ENCODE data around the gene CAMK1. TPM values are rescaled to one million over a fixed set of nuclear protein-coding genes. Genes with fewer than 3 reads are reported as not detected.

Gene CAMK1
- total RNA-seq, 1 donor from 2014 or later = 82.9 TPM

GRCh38 chr3:9800529-9800928, 30.8 kb upstream of the CAMK1 start:
- H3K4me3 ChIP-seq = no peak overlapping the region
- no peak for TF ChIP-seq CTCF (IDR thresholded peaks at IDR 0.05)
- peaks cover 81 to 82% of the 10 kb centered on the region in 2 donors for H3K36me3 ChIP-seq
- intact Hi-C loops (cut with DNase I) = no loop called here
- no peaks in the 10 kb centered on the region for H3K27me3 ChIP-seq
- H3K4me1 ChIP-seq = no peaks in the 10 kb centered on the region
- H3K27ac ChIP-seq = no peak overlapping the region
- no peaks in the 10 kb centered on the region for H3K9me3 ChIP-seq
- no peak for DNase-seq (ENCODE audit: low spot score in 2 of 2)

GRCh38 chr3:9797196-9797945, 27.6 kb upstream of the CAMK1 start:
- intact Hi-C loops (cut with DNase I) = no loop called here
- Histone ChIP-seq H3K27ac (no peak overlapping the region), H3K27me3 (no peaks in the 10 kb centered on the region), H3K36me3 (peaks cover 50 to 52% of the 10 kb centered on the region in 2 donors), H3K4me1 (peaks cover 6 to 10% of the 10 kb centered on the region in 2 donors), H3K4me3 (no peak overlapping the region), H3K9me3 (no peaks in the 10 kb centered on the region)
- no peak for TF ChIP-seq CTCF (IDR thresholded peaks at IDR 0.05)
- no peak for DNase-seq (ENCODE audit: low spot score in 2 of 2)

DNA sequence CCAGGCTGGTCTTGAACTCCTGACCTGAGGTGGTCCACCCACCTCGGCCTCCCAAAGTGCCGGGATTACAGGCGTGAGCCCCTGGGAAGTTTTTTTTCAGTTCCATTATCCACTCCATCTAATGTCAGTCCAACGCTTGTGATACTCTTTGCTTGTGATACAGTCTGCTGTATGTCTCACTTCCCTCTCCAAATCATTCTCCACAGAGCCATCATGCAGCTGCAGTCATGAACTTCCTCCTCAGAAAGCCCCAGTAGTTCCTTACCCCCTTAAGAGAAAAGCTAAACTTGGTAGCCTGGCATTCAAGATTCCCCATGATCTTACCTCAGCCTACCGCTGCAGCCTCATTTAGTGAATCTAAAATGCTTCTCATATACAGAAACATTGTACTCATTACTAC, 25.5 kb upstream of the CAMK1 start:
- intact Hi-C loops (cut with DNase I) = no loop called here
- Histone ChIP-seq H3K27ac (no peak overlapping the region), H3K9me3 (no peaks in the 10 kb centered on the region), H3K4me1 (peaks cover 6 to 22% of the 10 kb centered on the region in 2 donors), H3K27me3 (no peaks in the 10 kb centered on the region), H3K4me3 (no peak overlapping the region), H3K36me3 (peaks cover 30 to 34% of the 10 kb centered on the region in 2 donors)
- TF ChIP-seq CTCF (IDR thresholded peaks at IDR 0.05) = no peak
- DNase-seq (ENCODE audit: low spot score in 2 of 2) = no peak

- H3K4me1 ChIP-seq = peaks cover 6 to 22% of the 10 kb centered on the region in 2 donors
- H3K36me3 ChIP-seq = peaks cover 27 to 31% of the 10 kb centered on the region in 2 donors
- no peak overlapping the region for H3K27ac ChIP-seq
Observed at GRCh38 chr3:9794400-9794799, 24.7 kb upstream of the CAMK1 start.

GRCh38 chr3:9793161-9793781, 23.5 kb upstream of the CAMK1 start:
- Histone ChIP-seq H3K4me1 (peaks cover 6 to 22% of the 10 kb centered on the region in 2 donors), H3K4me3 (peak overlapping the region; percentile 75 to 84), H3K27me3 (no peaks in the 10 kb centered on the region), H3K27ac (peak overlapping the region; percentile 95 to 98), H3K36me3 (peaks cover 23 to 26% of the 10 kb centered on the region in 2 donors), H3K9me3 (no peaks in the 10 kb centered on the region)
- TF ChIP-seq CTCF (IDR thresholded peaks at IDR 0.05) = peak in 1 of 3 experiments; percentile 9
- intact Hi-C loops (cut with DNase I) = loop anchor here (1.0 to 5.0 kb wide), 6 partner anchors 44 to 216 kb away; partner anchors contain the start of genes CRELD1, IL17RC and OGG1
- DNase-seq (ENCODE audit: low spot score in 2 of 2) = peak in 1 of 2 donors; percentile 70

More at GRCh38 chr3:9794400-9794799, 24.7 kb upstream of the CAMK1 start:
- Histone ChIP-seq H3K27me3 (no peaks in the 10 kb centered on the region), H3K4me3 (peak overlapping the region in 1 of 2 donors; percentile 84), H3K9me3 (no peaks in the 10 kb centered on the region)
- TF ChIP-seq CTCF (IDR thresholded peaks at IDR 0.05) = no peak
- DNase-seq (ENCODE audit: low spot score in 2 of 2) = no peak
- intact Hi-C loops (cut with DNase I) = loop anchor here (5.0 kb wide), 1 partner anchor 123 kb away; the partner anchor contains the start of gene IL17RC
